GM12874 (cell line): Measurements from ENCODE around the gene DOCK3.

Experiments
- CTCF ChIP-seq: IDR thresholded peaks from 2 replicates; pipeline ENCODE4 v1.5.1; 2011; ENCODE audit warnings: low read depth, mild to moderate bottlenecking, control low read depth, low read length, moderate library complexity; ENCODE audit not compliant: insufficient read depth

DOCK3 gene

GRCh38 chr3:51350751-51351150, 676.0 kb downstream of the DOCK3 start:
- TF ChIP-seq CTCF, result no peak

GRCh38 chr3:51353131-51353530, 678.4 kb downstream of the DOCK3 start:
- no peak for TF ChIP-seq CTCF

GRCh38 chr3:51353691-51354090, 679.0 kb downstream of the DOCK3 start:
- TF ChIP-seq CTCF, result no peak

- no peak for TF ChIP-seq CTCF
Measured at GRCh38 chr3:51354172-51354571, 679.4 kb downstream of the DOCK3 start.

- no peak for TF ChIP-seq CTCF
Measured at GRCh38 chr3:51354731-51355615, 680.2 kb downstream of the DOCK3 start.

GRCh38 chr3:51355891-51356578, 681.3 kb downstream of the DOCK3 start:
- TF ChIP-seq CTCF, result no peak

- TF ChIP-seq CTCF, result no peak
Measured at GRCh38 chr3:51357856-51358255, 683.1 kb downstream of the DOCK3 start.
